Fibroblast of villous mesenchyme (primary cell): ENCODE data around the gene SPON1. TPM values are rescaled to one million over a fixed set of nuclear protein-coding genes. Genes with fewer than 3 reads are reported as not detected.

Experiments
- DNase-seq: peaks from one replicate; pipeline ENCODE4 v3.0.0-alpha.2; 2010; ENCODE audit warnings: low read depth
- H3K4me3 ChIP-seq: 2 replicates; pipeline ENCODE4 v1.5.1; 2011; ENCODE audit warnings: low read depth, mild to moderate bottlenecking, low read length
- total RNA-seq: library from RNA; depleted of rRNA; stranded (reverse); fragments of >200 nt; gene quantifications from 2 replicates; pipeline ENCODE4 v1.2.3, GENCODE V29; 2012
- TF ChIP-seq, protein P1 (sequence below): IDR thresholded peaks from 2 replicates; pipeline ENCODE4 v1.5.1; 2012; ENCODE audit warnings: low read depth, mild to moderate bottlenecking, low read length; ENCODE audit not compliant: insufficient read depth

The SPON1 gene
- total RNA-seq, 1 donor: 0.43 TPM

DNA sequence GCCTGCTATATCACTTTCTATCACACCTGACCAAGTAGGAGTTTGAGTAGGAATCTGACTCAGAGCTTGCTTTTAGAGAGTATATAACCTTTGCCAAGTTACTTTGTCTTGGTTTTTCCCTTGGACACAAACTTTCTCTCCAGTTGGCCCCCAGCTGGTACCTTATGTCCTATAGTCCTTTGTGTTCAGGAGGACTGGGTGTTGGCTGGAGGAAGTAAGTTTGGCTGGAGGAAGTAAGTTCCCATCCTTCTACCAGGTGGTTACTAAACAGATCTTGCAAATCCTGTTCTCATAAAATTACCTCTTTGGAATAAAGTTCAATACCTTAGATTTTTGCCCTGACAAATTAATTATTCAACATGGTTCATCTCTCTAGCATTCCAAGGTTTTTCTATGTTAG lies 37.2 kb downstream of the SPON1 start:
- no peak for DNase-seq
- H3K4me3 ChIP-seq: no peak overlapping the region
- TF ChIP-seq, protein P1, sequence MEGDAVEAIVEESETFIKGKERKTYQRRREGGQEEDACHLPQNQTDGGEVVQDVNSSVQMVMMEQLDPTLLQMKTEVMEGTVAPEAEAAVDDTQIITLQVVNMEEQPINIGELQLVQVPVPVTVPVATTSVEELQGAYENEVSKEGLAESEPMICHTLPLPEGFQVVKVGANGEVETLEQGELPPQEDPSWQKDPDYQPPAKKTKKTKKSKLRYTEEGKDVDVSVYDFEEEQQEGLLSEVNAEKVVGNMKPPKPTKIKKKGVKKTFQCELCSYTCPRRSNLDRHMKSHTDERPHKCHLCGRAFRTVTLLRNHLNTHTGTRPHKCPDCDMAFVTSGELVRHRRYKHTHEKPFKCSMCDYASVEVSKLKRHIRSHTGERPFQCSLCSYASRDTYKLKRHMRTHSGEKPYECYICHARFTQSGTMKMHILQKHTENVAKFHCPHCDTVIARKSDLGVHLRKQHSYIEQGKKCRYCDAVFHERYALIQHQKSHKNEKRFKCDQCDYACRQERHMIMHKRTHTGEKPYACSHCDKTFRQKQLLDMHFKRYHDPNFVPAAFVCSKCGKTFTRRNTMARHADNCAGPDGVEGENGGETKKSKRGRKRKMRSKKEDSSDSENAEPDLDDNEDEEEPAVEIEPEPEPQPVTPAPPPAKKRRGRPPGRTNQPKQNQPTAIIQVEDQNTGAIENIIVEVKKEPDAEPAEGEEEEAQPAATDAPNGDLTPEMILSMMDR: no peak

DNA sequence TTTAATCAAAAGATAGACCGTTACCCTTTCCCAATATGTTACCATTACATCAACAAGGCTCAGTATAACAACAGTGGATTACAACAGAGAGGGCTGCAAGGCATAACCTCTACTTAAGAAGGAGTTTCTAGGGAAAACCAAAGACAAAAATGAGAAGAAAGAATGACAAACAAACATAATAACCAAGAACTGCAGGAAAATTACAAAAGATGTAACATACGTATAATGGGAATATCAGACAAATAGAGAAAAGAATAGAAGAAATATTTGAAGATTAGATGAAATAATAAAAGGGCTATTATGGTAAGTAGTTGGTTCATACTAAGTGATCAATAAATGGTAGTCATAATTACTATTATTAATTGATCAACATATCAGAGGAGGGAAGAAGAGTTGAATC lies 39.1 kb downstream of the SPON1 start:
- TF ChIP-seq, protein P1: no peak
- no peak overlapping the region for H3K4me3 ChIP-seq
- DNase-seq: no peak

DNA sequence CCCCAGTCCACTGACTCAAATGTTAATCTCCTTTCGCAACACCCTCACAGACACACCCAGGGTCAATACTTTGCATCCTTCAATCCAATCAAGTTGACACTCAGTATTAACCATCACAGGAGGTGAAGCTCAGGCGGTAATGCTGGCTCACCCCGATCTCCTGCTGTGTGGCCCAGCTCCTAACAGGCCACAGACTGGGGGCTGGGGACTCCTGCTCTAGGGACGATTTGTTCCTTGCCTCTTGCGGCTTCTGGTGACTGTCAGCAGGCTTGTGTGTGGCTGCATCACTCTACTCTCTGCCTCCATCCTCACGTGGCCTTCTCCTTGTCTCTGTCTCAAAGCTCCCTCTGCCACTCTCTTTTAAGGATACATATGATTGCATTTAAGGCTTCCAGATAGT lies 45.0 kb downstream of the SPON1 start:
- no peak overlapping the region for H3K4me3 ChIP-seq
- TF ChIP-seq, protein P1: no peak
- DNase-seq: no peak

DNA sequence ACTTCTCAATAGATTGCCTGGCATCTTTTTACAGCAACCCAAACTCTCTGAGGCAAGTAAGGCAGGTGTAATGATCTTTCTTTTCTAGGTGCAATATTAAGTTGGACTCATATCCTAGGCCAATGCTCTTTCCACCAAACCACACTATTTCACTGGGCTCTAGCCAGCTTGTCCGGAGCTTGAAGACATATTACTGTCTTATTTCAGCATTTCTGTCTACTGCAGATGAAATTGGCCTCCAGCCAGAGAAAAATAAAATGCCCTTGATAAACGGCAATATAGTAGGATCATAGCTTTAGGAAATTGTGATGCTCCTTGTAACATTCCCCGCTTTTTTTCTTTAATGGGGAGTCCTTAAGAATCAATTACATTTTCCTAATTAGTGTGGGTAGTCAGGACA lies 48.1 kb downstream of the SPON1 start:
- TF ChIP-seq, protein P1: no peak
- no peak overlapping the region for H3K4me3 ChIP-seq
- no peak for DNase-seq

DNA sequence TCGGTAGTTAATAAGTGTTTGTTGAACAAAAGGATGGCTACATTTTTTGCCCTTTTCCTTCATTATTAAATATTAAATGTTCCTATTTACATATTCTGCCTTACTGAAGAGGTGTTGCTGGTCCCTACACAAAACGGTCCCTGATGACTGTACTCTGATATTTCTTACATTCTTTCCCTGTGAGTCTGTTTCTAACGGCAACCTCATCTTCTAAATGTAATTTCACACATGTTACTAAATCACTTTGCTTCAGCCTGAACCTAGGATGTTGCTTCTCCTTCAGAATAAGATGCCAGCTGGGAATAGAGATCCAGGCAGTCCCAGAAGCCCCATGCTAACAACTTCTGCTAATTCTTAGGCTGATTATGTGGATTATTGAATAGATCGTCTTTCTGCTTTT lies 50.3 kb downstream of the SPON1 start:
- TF ChIP-seq, protein P1: no peak
- H3K4me3 ChIP-seq: no peak overlapping the region
- no peak for DNase-seq

DNA sequence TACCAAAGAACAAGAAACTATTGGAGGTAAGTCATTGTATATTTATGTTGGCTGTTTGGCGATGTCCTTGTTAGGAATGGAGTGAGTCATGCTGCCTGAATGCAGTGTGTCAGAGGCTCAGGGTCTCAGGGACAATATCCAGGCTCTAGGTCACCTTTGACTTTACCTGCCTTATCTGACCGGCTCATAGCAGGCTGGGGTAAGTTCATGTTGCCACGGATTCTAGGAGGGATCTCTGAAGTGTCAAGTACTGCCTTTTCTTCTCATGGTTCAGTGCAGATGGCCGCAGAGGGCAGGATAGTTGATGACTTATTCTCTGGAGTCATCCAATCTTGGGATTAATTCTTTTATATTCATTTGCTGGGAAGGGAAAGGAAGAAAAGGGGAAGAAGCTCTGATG lies 53.2 kb downstream of the SPON1 start:
- peak; percentile 22 for DNase-seq
- TF ChIP-seq, protein P1: no peak
- H3K4me3 ChIP-seq: no peak overlapping the region

DNA sequence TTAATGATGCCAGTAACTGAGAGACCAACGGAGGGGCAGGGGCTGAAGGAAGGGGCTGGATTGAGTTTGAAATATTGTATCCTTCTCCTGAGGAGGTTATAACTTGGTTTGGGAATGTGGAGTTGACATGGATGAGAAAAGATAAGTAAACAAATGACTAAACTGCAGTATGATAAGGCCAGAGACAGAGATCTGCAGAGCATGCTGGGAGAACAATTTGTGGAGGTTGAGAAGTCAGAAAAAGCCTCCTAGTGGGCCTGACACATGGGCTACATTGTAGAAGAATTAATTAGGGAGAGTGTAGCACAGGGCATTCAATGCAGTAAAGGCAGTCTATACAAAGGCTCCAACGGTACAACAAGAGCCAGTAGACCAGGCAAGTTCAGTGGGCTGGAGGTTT lies 55.9 kb downstream of the SPON1 start:
- TF ChIP-seq, protein P1: no peak
- no peak for DNase-seq
- no peak overlapping the region for H3K4me3 ChIP-seq
